GM18511 (cell line): ENCODE results near the gene IDH3B.
"Not testable (repeated sequence)": the region's sequence is repeated elsewhere in the genome, so short reads cannot be mapped to it uniquely, and the experiment has no call there.

ENCODE experiments used
- ATAC-seq: cut with Tn5 transposase; IDR thresholded peaks from one replicate; pipeline ENCODE4 v1.9.1; 2021; ENCODE audit warnings: mild to moderate bottlenecking, moderate library complexity; ENCODE audit not compliant: unreplicated experiment

Gene IDH3B

GRCh38 chr20:2695206-2695983 lies 31.4 kb upstream of the IDH3B start:
- ATAC-seq, result no peak

- ATAC-seq, result no peak
Observed at GRCh38 chr20:2694519-2694918, 30.5 kb upstream of the IDH3B start.

- ATAC-seq, result no peak
Observed at GRCh38 chr20:2694008-2694471, 30.0 kb upstream of the IDH3B start.

- no peak for ATAC-seq
Observed at GRCh38 chr20:2693286-2694007, 29.4 kb upstream of the IDH3B start.

GRCh38 chr20:2692886-2693285 lies 28.9 kb upstream of the IDH3B start:
- no peak for ATAC-seq

GRCh38 chr20:2692036-2692885 lies 28.2 kb upstream of the IDH3B start, which contains the start of gene EBF4:
Gene EBF4, plus strand, starts transcription at chr20:2692780. Its CDS starts 866 bp downstream, at chr20:2693646.
- no peak for ATAC-seq

GRCh38 chr20:2691663-2692035 lies 27.6 kb upstream of the IDH3B start:
- no peak for ATAC-seq

GRCh38 chr20:2691127-2691526 lies 27.1 kb upstream of the IDH3B start:
- ATAC-seq, result no peak

- no peak for ATAC-seq
Observed at GRCh38 chr20:2690718-2691117, 26.7 kb upstream of the IDH3B start.

GRCh38 chr20:2690213-2690612 lies 26.2 kb upstream of the IDH3B start:
- no peak for ATAC-seq

- no peak for ATAC-seq
Observed at GRCh38 chr20:2688041-2688591, 24.1 kb upstream of the IDH3B start.

- no peak for ATAC-seq
Observed at GRCh38 chr20:2687514-2687913, 23.5 kb upstream of the IDH3B start.

- not testable (repeated sequence) for ATAC-seq
Observed at GRCh38 chr20:2684817-2685216, 20.8 kb upstream of the IDH3B start.

- not testable (repeated sequence) for ATAC-seq
Observed at GRCh38 chr20:2682040-2682439, 18.0 kb upstream of the IDH3B start.

- no peak for ATAC-seq
Observed at GRCh38 chr20:2680046-2680445, 16.0 kb upstream of the IDH3B start.

- no peak for ATAC-seq
Observed at GRCh38 chr20:2673453-2673852, 9.4 kb upstream of the IDH3B start.

GRCh38 chr20:2672446-2672845 lies 8.4 kb upstream of the IDH3B start:
- ATAC-seq, result no peak

GRCh38 chr20:2671977-2672376 lies 8.0 kb upstream of the IDH3B start:
- ATAC-seq, result no peak

GRCh38 chr20:2663364-2663886 lies 591 bp downstream of the IDH3B start:
- ATAC-seq, result no peak

- ATAC-seq, result no peak
Observed at GRCh38 chr20:2659547-2659946, 4.5 kb downstream of the IDH3B start.
